ENCODE data around the gene PKMYT1.

Gene PKMYT1

GRCh38 chr16:2971985-2972784 lies 8.1 kb downstream of the PKMYT1 start:
- DNase-seq: no peak

- no peak for DNase-seq
Observed at GRCh38 chr16:2971134-2971984, 8.9 kb downstream of the PKMYT1 start.

GRCh38 chr16:2970563-2970962 lies 9.7 kb downstream of the PKMYT1 start:
- DNase-seq: no peak

GRCh38 chr16:2969545-2970521 lies 10.4 kb downstream of the PKMYT1 start:
- peak; percentile 41 for DNase-seq

GRCh38 chr16:2968738-2969544 lies 11.3 kb downstream of the PKMYT1 start, which contains the start of gene PAQR4:
PAQR4 (plus strand) TSS chr16:2969348; CDS start chr16:2969675, 327 bp downstream.
- DNase-seq: peak; percentile 87

GRCh38 chr16:2968368-2968737 lies 11.9 kb downstream of the PKMYT1 start:
- DNase-seq: no peak

- no peak for DNase-seq
Observed at GRCh38 chr16:2967721-2968161, 12.5 kb downstream of the PKMYT1 start.

GRCh38 chr16:2967211-2967631 lies 13.0 kb downstream of the PKMYT1 start:
- DNase-seq: no peak

GRCh38 chr16:2966808-2967191 lies 13.4 kb downstream of the PKMYT1 start:
- peak; percentile 36 for DNase-seq

- DNase-seq: no peak
Observed at GRCh38 chr16:2966043-2966807, 14.0 kb downstream of the PKMYT1 start.

GRCh38 chr16:2964475-2965336 lies 15.5 kb downstream of the PKMYT1 start:
- peak; percentile 55 for DNase-seq

GRCh38 chr16:2963723-2964474 lies 16.3 kb downstream of the PKMYT1 start, which contains the start of gene KREMEN2:
KREMEN2 (plus strand) TSS chr16:2964275; CDS start chr16:2964521, 246 bp downstream.
- peak; percentile 60 for DNase-seq

GRCh38 chr16:2963074-2963722 lies 17.0 kb downstream of the PKMYT1 start:
- DNase-seq: peak; percentile 54

- DNase-seq: no peak
Observed at GRCh38 chr16:2962334-2963073, 17.7 kb downstream of the PKMYT1 start.

GRCh38 chr16:2960183-2961010 lies 19.8 kb downstream of the PKMYT1 start:
- DNase-seq: no peak

- DNase-seq: no peak
Observed at GRCh38 chr16:2959206-2959605, 21.0 kb downstream of the PKMYT1 start.

GRCh38 chr16:2956579-2956956 lies 23.7 kb downstream of the PKMYT1 start:
- DNase-seq: no peak

Data from left hindlimb (tissue), 1 donor.